ENCODE measurements around the gene ADAP1. TPM values are rescaled to one million over a fixed set of nuclear protein-coding genes. Genes with fewer than 3 reads are reported as not detected.

Gene ADAP1
- total RNA-seq, 2 donors from 2014 or later: 3.8 to 6.5 TPM

- H3K4me3 ChIP-seq (ENCODE audit: low read length): no peak overlapping the region
- H3K9ac ChIP-seq (ENCODE audit: extremely low read depth, low read length, poor library complexity, severe bottlenecking): no peak overlapping the region
- no peaks in the 10 kb centered on the region for H3K4me1 ChIP-seq (ENCODE audit: control insufficient read depth, insufficient read depth, low read length)
- H3K27ac ChIP-seq (ENCODE audit: low read depth, low read length): no peak overlapping the region
- no peak overlapping the region for H3K27ac Mint-ChIP-seq
- no peak for TF ChIP-seq CTCF (conservative IDR thresholded peaks at IDR 0.05)
- no peaks in the 10 kb centered on the region for H3K9me3 ChIP-seq (ENCODE audit: control insufficient read depth, low read length)
- no peaks in the 10 kb centered on the region for H3K9me3 Mint-ChIP-seq
- peak; percentile 87 for DNase-seq
- H3K36me3 Mint-ChIP-seq (ENCODE audit: low read depth): no peaks in the 10 kb centered on the region
- H3K4me3 Mint-ChIP-seq: peak overlapping the region; percentile 43
- no peaks in the 10 kb centered on the region for H3K36me3 ChIP-seq (ENCODE audit: control insufficient read depth, insufficient read depth, low read length)
- H3K4me1 Mint-ChIP-seq: no peaks in the 10 kb centered on the region
- peaks cover 19% of the 10 kb centered on the region for H3K27me3 Mint-ChIP-seq (ENCODE audit: insufficient read depth)
- WGBS, 2 experiments (ENCODE audit: insufficient coverage in 1 of 2, insufficient read length in 1 of 2): 7 to 17% methylated on average over 15 to 73 of the region's 78 CpGs
- H3K27me3 ChIP-seq (ENCODE audit: control insufficient read depth, insufficient read depth, low read length, poor library complexity, severe bottlenecking): peaks cover 32% of the 10 kb centered on the region
Measured at GRCh38 chr7:953547-954327, 743 bp downstream of the ADAP1 start.

GRCh38 chr7:952548-953441 is 1.7 kb downstream of the ADAP1 start:
- Histone ChIP-seq H3K9me3 (ENCODE audit: control insufficient read depth, low read length) (no peaks in the 10 kb centered on the region), H3K27me3 (ENCODE audit: control insufficient read depth, insufficient read depth, low read length, poor library complexity, severe bottlenecking) (peaks cover 32% of the 10 kb centered on the region), H3K4me1 (ENCODE audit: control insufficient read depth, insufficient read depth, low read length) (no peaks in the 10 kb centered on the region), H3K9ac (ENCODE audit: extremely low read depth, low read length, poor library complexity, severe bottlenecking) (no peak overlapping the region), H3K36me3 (ENCODE audit: control insufficient read depth, insufficient read depth, low read length) (no peaks in the 10 kb centered on the region), H3K27ac (ENCODE audit: low read depth, low read length) (no peak overlapping the region), H3K4me3 (ENCODE audit: low read length) (no peak overlapping the region)
- Mint-ChIP-seq H3K27ac (no peak overlapping the region), H3K4me1 (no peaks in the 10 kb centered on the region), H3K27me3 (ENCODE audit: insufficient read depth) (peaks cover 21% of the 10 kb centered on the region), H3K36me3 (ENCODE audit: low read depth) (no peaks in the 10 kb centered on the region), H3K9me3 (no peaks in the 10 kb centered on the region), H3K4me3 (peak overlapping the region; percentile 43)
- 86 to 89% methylated on average over 10 to 20 of the region's 20 CpGs for WGBS, 2 experiments (ENCODE audit: insufficient coverage in 1 of 2, insufficient read length in 1 of 2)
- TF ChIP-seq CTCF (conservative IDR thresholded peaks at IDR 0.05): no peak
- DNase-seq: peak; percentile 25

- WGBS, 2 experiments (ENCODE audit: insufficient coverage in 1 of 2, insufficient read length in 1 of 2): 91 to 92% methylated on average over 6 to 21 of the region's 21 CpGs
- peaks cover 32% of the 10 kb centered on the region for H3K27me3 ChIP-seq (ENCODE audit: control insufficient read depth, insufficient read depth, low read length, poor library complexity, severe bottlenecking)
- no peaks in the 10 kb centered on the region for H3K36me3 ChIP-seq (ENCODE audit: control insufficient read depth, insufficient read depth, low read length)
- no peak overlapping the region for H3K27ac ChIP-seq (ENCODE audit: low read depth, low read length)
- no peak for DNase-seq
- Mint-ChIP-seq H3K4me1 (no peaks in the 10 kb centered on the region), H3K4me3 (no peak overlapping the region), H3K27me3 (ENCODE audit: insufficient read depth) (peaks cover 21% of the 10 kb centered on the region), H3K36me3 (ENCODE audit: low read depth) (no peaks in the 10 kb centered on the region), H3K27ac (no peak overlapping the region), H3K9me3 (no peaks in the 10 kb centered on the region)
- no peaks in the 10 kb centered on the region for H3K4me1 ChIP-seq (ENCODE audit: control insufficient read depth, insufficient read depth, low read length)
- no peak for TF ChIP-seq CTCF (conservative IDR thresholded peaks at IDR 0.05)
- no peak overlapping the region for H3K9ac ChIP-seq (ENCODE audit: extremely low read depth, low read length, poor library complexity, severe bottlenecking)
- no peak overlapping the region for H3K4me3 ChIP-seq (ENCODE audit: low read length)
- H3K9me3 ChIP-seq (ENCODE audit: control insufficient read depth, low read length): no peaks in the 10 kb centered on the region
Measured at GRCh38 chr7:951881-952547, 2.5 kb downstream of the ADAP1 start.
